Neuron (in vitro differentiated cells): ENCODE results near the gene PIP5KL1.
A peak's percentile ranks its signal among the peaks of the same experiment; 100 is the strongest.

Source experiments
- H2AFZ ChIP-seq: one replicate; pipeline ENCODE4 v1.6.1; 2013; ENCODE audit warnings: low read depth, mild to moderate bottlenecking, inconsistent platforms, low read length, moderate library complexity
- H3K27me3 ChIP-seq: one replicate; pipeline ENCODE4 v1.6.1; 2013; ENCODE audit warnings: low read length; ENCODE audit not compliant: insufficient read depth
- H3K36me3 ChIP-seq: one replicate; pipeline ENCODE4 v1.6.1; 2013; ENCODE audit warnings: low read length; ENCODE audit not compliant: insufficient read depth
- H3K4me1 ChIP-seq: one replicate; pipeline ENCODE4 v1.6.1; 2013; ENCODE audit warnings: low read length; ENCODE audit not compliant: insufficient read depth
- H3K4me3 ChIP-seq: 2 replicates; pipeline ENCODE4 v1.5.1; 2013; ENCODE audit warnings: mild to moderate bottlenecking, low read length, moderate library complexity
- H3K9me3 ChIP-seq: one replicate; pipeline ENCODE4 v1.6.1; 2013; ENCODE audit warnings: low read length

PIP5KL1 gene

DNA sequence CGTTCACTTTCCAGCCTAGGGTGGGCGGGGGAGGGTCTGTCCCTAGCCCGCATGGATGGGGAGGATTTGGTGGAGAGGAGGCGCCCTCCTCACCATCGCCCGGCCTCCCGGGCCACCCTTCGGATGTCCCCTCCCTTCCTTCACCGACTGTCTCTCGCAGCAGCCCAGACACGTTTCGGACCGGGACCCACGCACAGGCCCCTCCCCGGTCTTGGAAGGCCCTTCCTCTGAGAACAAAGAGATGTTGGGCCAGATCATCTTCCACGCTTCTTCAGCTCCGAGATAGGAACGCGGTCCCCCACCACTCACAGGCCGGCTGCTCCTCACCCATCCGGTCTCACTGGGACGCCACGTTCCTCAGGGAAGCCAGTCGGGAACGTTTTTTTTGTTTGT is 7.7 kb upstream of the PIP5KL1 start:
- H3K9me3 ChIP-seq: no peaks in the 10 kb centered on the region
- H3K4me1 ChIP-seq: peaks cover 20% of the 10 kb centered on the region
- no peaks in the 10 kb centered on the region for H3K27me3 ChIP-seq
- H2AFZ ChIP-seq: no peak overlapping the region
- H3K36me3 ChIP-seq: peaks cover 26% of the 10 kb centered on the region
- no peak overlapping the region for H3K4me3 ChIP-seq

DNA sequence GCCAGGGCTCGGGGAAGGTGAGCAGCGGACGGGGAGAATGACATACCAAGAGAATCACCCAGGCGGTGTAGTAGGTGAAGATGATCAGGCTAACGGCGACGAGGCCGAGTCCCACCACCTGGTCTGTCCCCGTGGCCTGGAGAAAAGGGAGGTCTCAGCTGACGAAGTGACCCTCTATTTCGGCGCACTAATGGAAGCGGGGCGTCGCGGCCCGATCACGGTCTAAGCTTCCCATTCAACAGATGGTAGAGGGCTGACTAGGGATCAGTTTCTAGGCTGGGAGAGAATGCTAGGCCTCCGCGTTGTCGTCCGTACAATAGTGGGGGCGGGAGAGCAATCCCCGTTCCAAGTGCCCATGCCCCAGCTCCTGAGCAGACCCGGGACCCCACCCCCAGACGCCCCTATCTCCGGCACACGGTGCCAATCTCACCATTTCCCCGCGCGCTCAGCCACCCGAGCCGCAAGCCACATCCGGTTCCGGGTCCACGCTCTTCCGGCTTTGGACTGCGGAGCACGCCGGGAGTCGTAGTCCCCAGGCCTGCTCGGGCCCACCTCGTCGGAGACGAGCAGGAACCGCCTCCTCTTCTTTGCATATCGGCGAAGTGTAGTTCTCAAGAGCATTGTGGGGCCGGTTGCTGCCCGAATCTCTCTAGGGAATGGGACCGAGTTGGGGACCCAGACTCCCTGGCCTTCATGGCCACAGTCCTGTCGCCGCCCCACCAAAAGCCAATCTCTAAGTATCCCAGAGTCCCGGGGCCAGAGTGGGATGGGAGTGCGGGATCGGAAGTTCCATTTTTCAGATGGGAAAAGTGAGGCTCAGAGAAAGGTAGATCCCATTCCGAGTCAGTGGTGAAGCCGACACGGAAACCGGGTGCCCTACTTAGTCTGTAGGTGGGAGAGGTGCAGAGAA is 7.1 kb upstream of the PIP5KL1 start, which contains the start of gene DPM2:
DPM2 (minus strand) TSS at position 467 of the 910 bp plus-strand sequence; CDS start at position 433, 34 bp downstream.
- no peaks in the 10 kb centered on the region for H3K9me3 ChIP-seq
- peaks cover 22% of the 10 kb centered on the region for H3K36me3 ChIP-seq
- no peaks in the 10 kb centered on the region for H3K27me3 ChIP-seq
- H2AFZ ChIP-seq: no peak within 1 kb of the TSS
- H3K4me3 ChIP-seq: peak within 1 kb of the TSS; percentile 88
- H3K4me1 ChIP-seq: peaks cover 20% of the 10 kb centered on the region

DNA sequence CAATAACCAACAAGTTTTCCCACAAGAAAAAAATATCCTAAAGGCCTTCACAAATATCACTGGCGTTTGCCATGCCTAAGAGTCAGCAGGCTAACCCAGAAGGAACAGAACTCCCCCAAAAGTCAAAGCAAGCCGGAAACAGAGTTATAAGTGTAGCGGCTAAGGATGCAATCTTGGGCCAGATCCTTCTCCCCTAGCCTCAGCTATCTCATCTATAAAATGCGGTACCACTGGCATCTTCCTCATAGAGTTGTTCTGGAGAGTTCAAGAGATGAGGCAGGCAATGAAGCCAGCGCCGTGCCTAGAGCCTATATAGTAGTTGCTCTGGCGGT is 6.4 kb upstream of the PIP5KL1 start:
- peaks cover 18% of the 10 kb centered on the region for H3K36me3 ChIP-seq
- H3K9me3 ChIP-seq: no peaks in the 10 kb centered on the region
- H3K27me3 ChIP-seq: no peaks in the 10 kb centered on the region
- H2AFZ ChIP-seq: no peak overlapping the region
- peaks cover 18% of the 10 kb centered on the region for H3K4me1 ChIP-seq
- peak overlapping the region; percentile 88 for H3K4me3 ChIP-seq

DNA sequence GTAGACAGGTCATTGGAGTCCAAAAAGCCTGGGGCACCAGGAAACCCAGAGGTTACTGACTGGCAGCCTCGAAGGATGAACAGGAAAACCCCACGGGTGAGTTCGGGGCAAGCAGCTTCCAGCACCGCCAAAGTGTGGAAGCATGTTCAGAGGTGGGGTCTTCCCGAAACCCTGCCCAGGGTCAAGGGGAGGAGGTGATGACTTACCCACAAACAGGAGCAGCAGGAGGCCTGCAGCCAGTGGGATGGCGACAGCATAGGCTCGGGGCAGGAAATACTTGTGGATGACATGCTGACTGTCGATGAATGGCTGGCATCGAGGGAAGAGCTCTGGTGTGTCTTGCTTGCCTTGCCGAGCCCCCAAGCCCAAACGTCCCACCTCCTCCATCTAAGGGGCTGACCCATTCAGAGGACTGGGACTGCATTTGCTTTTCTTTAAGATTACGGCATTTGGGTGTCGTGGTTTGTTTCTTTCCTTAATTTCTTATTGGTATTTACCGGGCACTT is 5.8 kb upstream of the PIP5KL1 start:
- peaks cover 18% of the 10 kb centered on the region for H3K36me3 ChIP-seq
- peak overlapping the region; percentile 88 for H3K4me3 ChIP-seq

DNA sequence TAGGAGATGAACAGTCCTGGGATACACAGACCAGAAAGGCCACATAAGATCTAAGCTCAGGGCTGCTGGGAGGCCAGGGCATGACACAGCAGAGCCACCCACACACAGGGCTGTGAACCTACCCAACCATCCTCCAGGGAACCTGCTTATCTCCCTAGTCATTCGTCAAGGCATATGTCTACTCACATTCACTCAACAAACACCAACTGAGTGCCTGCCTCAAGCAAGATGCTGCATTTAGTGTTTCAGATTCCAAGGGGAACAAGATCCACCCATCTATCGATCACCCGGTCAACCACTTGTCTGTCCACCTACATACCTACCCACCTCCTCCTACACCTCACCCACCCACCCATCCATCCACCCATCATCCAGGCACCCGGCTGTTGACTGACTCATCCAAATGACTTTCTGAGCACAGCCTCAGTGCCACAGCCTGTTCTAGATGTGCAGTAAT is 5.2 kb upstream of the PIP5KL1 start:
- H3K9me3 ChIP-seq: no peaks in the 10 kb centered on the region
- H3K27me3 ChIP-seq: no peaks in the 10 kb centered on the region
- no peak overlapping the region for H3K4me3 ChIP-seq
- no peak overlapping the region for H2AFZ ChIP-seq
- H3K36me3 ChIP-seq: peaks cover 12% of the 10 kb centered on the region
- peaks cover 27% of the 10 kb centered on the region for H3K4me1 ChIP-seq

More for the DNA sequence above, 5.8 kb upstream of the PIP5KL1 start:
- no peak overlapping the region for H2AFZ ChIP-seq
- H3K27me3 ChIP-seq: no peaks in the 10 kb centered on the region
- H3K9me3 ChIP-seq: no peaks in the 10 kb centered on the region
- peaks cover 20% of the 10 kb centered on the region for H3K4me1 ChIP-seq

DNA sequence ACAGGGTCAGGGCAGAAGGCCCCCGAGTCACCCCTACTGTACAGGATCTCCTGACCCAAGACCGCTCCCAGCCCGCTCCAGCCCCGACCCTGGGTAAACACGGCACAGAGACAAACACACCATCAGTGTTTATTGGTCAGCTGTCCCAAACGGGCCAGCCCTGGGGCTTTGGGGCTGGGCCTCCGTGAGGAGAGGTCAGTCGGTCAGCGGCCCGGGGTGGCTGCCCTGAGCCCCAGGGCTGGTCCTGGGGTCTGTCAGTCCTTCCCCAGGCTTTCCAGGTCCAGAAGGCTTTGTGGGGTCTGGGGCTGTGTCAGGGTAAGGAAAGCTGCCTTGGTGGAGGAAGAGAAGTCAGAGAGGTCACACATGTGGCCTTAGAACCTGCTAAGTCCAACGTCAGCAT is 4.4 kb upstream of the PIP5KL1 start:
- H3K4me3 ChIP-seq: no peak overlapping the region
- no peak overlapping the region for H2AFZ ChIP-seq

DNA sequence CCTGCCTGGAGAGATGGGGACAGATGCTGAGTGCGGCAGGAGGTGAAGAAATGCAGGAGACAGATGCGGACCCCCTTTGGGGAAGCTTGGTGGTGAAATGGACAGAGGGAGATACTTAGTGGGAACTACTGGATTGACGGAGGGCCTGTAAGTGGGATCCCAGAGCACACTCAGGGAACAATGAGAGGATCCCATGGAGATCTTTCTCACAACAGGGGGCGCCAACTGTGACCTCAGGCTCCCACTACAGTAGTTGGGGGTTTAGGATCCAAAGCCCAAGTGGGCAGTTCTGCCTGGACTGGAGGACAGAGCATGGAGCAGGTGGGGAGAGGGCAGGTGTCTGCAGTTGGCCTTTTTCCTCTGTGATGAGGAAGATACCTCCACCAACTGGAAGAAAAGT is 3.7 kb upstream of the PIP5KL1 start:
- Histone ChIP-seq H2AFZ (no peak overlapping the region), H3K9me3 (no peaks in the 10 kb centered on the region), H3K4me1 (peaks cover 31% of the 10 kb centered on the region), H3K4me3 (no peak overlapping the region), H3K27me3 (no peaks in the 10 kb centered on the region), H3K36me3 (peaks cover 4% of the 10 kb centered on the region)

More for the DNA sequence above, 4.4 kb upstream of the PIP5KL1 start:
- no peaks in the 10 kb centered on the region for H3K9me3 ChIP-seq
- peaks cover 31% of the 10 kb centered on the region for H3K4me1 ChIP-seq
- no peaks in the 10 kb centered on the region for H3K27me3 ChIP-seq
- H3K36me3 ChIP-seq: peaks cover 4% of the 10 kb centered on the region

DNA sequence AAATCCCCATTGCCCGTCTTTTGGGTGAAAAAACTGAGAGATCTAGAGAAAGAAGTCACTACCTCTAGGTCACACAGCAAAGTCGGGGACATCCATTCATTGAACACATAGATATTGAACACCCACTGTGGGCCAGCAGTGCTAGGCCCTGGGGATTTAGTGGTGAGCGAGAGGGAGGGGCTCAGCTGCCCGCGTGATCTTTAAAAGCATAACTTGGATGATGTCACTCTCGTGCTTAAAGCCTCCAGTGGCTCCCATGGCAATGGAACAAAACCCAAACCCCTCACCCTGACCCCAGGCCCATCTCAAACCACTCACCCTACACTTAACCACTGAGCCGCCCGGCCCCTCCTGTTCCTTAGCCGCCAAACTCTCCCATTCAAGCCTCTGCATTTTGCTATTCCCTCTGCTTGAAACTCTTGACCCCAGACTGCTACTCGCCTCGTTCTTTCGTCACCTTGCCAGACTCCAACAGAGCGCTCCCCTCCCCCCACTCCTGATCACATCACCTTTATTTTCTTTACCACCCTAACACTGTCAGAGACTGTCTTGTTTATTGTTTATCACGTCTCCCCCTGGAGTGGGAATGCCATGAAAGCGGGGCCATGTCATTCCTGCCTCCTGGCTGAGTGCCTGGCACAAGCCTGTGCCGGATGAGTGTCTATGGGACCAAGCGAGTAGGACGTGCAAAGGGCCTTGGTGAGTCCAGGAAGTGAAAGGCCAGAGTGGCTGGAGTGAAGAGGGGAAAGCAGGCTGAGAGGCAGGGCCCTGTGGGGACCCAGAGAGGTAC is 710 bp upstream of the PIP5KL1 start:
- H2AFZ ChIP-seq: no peak overlapping the region
- peaks cover 4% of the 10 kb centered on the region for H3K36me3 ChIP-seq
- peaks cover 27% of the 10 kb centered on the region for H3K4me1 ChIP-seq
- H3K27me3 ChIP-seq: peaks cover 26% of the 10 kb centered on the region
- H3K9me3 ChIP-seq: no peaks in the 10 kb centered on the region
- peak overlapping the region; percentile 54 for H3K4me3 ChIP-seq

DNA sequence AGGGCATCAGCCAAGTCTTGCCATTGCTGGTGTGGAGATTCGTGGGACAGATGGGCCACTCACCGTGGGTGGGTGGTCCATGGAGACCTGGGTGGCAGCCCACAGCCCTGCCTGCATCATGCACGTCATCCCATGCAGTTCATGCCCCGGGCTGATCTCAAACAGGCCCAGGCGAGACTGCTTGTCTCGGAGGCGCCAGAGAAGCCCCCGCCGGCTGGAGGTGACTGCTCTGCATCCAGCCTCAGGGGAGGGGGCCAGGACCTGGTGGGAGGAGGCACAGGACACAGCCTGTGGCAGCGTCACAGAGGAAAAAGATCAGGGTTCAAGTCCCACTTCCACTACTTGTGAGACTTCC is 975 bp downstream of the PIP5KL1 start:
- Histone ChIP-seq H2AFZ (no peak overlapping the region), H3K4me3 (no peak overlapping the region), H3K27me3 (peaks cover 40% of the 10 kb centered on the region), H3K4me1 (peaks cover 17% of the 10 kb centered on the region), H3K9me3 (no peaks in the 10 kb centered on the region), H3K36me3 (no peaks in the 10 kb centered on the region)

DNA sequence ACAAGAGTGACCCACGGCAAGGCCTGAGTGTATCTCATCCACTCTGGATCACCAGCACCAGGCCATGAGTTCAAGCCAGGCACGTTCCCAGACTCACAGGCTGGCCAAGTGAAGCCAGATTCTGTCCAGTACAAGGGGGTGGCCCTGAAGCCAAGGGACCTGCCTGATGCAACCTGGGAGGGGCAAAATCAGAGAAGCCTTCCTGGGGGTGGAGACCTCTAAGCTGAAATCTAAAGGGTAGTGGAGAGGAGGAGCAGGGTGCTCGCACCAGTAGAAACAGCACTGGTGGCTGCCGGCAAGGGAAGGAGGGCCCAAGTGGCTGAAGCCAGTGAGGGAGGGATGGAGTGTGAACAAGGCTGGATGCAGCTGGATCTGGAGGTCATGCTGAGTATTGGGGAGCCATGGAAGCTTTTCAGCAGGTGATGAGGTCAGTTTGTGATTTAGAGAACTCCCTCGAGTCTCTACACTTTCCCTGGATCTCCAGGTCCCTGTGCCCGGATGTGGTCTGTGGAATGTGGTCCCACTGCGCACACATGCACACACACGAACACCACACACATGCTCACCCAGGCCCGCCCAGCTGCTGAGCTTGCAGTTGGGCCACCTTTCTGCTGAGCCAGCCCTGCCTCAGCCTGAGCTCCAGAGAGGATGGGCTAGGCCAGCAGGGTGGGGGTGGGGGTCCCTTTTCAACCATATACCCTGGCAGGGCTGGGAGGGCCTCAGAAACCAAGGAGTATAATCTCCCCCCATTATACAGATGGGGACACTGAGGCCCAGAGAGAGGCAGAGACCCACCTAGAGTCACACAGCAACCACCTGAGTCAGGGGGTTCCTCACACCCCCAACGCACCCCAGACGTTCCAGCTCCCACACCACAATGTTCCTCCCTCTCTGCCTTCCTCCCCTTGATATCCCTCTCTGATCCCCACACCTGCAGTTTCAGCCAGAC is 1.6 kb downstream of the PIP5KL1 start:
- H3K27me3 ChIP-seq: peaks cover 40% of the 10 kb centered on the region
- H3K4me3 ChIP-seq: no peak overlapping the region
- no peak overlapping the region for H2AFZ ChIP-seq
- H3K36me3 ChIP-seq: no peaks in the 10 kb centered on the region
- no peaks in the 10 kb centered on the region for H3K9me3 ChIP-seq
- H3K4me1 ChIP-seq: peaks cover 17% of the 10 kb centered on the region

DNA sequence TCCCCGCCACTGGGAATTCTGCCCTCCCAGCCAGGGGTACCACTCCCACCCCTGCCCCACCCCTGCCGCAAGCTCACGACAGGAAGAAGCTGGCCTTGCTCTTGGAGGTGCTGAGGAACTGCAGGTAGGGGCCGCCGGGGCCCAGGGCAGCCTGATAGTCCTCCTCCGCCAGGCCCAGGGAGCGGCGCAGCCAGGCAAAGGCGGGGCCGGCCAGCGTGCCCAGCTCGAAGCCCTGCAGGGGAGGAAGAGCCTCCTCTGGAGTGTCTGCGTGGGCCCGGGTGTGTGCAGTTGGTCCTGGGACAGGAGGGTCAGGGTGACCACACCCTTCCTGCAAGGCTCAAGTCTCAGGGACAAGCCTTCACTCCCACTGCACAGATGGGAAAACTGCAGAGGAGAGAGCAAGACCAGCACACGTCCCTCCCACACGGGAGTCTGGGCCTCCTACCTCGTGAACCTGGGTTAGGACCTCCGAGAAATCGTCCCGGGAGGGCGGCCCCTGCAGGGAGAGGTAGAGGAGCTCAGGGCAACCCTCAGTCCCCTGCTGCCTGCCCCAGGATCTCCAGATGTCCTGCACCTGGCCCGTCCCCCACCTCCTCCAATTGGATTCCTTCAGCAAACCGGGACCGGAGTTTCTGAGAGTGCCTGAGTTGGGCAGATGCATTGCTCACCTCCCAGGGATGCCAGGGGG is 2.4 kb downstream of the PIP5KL1 start:
- peaks cover 42% of the 10 kb centered on the region for H3K27me3 ChIP-seq
- no peak overlapping the region for H3K4me3 ChIP-seq
- H2AFZ ChIP-seq: no peak overlapping the region
- peaks cover 17% of the 10 kb centered on the region for H3K4me1 ChIP-seq
- H3K9me3 ChIP-seq: no peaks in the 10 kb centered on the region
- H3K36me3 ChIP-seq: no peaks in the 10 kb centered on the region
